GM18519 (cell line): ENCODE measurements around the gene CDK11A.
"Not testable (repeated sequence)": the region's sequence is repeated elsewhere in the genome, so short reads cannot be mapped to it uniquely, and the experiment has no call there.

Experiments used
- ATAC-seq: cut with Tn5 transposase; IDR thresholded peaks from one replicate; pipeline ENCODE4 v1.9.1; 2021; ENCODE audit warnings: mild to moderate bottlenecking, moderate library complexity; ENCODE audit not compliant: unreplicated experiment, low FRiP score

The CDK11A gene

GRCh38 chr1:1727131-1727651 lies 3.0 kb upstream of the CDK11A start:
- ATAC-seq: not testable (repeated sequence)

DNA sequence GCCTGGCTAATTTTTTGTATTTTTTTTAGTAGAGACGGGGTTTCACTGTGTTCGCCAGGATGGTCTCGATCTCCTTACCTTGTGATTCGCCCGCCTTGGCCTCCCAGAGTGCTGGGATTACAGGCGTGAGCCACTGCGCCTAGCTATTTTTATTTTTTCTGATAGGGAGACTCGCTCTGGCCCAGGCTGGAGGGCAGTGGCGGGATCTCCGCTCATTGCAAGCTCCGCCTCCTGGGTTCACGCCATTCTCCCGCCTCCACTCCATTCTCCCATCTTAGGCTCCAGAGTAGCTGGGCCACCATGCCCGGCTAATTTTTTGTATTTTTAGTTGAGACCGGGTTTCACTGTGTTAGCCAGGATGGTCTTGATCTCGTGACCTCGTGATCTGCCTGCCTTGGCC lies 1.9 kb upstream of the CDK11A start:
- not testable (repeated sequence) for ATAC-seq

GRCh38 chr1:1721201-1721600 lies 3.0 kb downstream of the CDK11A start:
- ATAC-seq: no peak

DNA sequence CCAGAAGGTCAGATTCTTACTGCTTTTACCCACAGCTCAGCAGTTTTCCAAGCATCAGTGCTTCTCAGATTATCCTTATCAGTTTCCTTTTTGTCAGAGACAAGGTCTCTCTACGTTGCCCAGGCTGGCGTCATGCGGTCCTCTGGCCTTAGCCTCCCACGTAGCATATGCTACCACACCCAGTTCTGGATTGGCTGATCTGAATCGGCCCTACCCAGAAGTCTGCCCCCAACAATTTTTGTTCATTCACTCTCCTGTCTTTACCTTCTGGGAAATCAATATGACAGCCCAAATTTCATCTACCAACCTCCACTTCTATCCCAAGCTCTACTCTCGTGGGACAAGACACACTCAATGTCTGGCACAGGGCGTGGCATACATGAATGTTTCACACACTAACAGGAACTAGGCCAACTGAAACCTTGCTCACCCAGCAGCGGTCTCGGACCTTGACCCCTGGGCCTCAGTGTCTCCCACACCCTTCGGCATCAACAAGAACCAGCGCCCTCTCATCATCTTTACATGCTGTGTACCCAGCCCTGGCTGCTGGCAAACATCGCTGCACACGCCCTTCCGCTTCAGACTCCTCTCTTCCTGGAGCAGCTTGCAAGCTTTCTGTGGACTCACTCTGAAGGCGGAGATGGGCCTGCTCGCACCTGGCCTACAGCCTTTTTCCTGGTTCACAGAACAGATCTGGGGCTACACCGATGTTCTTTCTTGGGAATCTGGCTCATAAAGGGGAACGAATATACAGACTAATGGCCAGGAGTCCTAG lies 8.9 kb downstream of the CDK11A start:
- not testable (repeated sequence) for ATAC-seq

GRCh38 chr1:1707897-1708296 lies 16.3 kb downstream of the CDK11A start:
- not testable (repeated sequence) for ATAC-seq

GRCh38 chr1:1707241-1707640 lies 16.9 kb downstream of the CDK11A start:
- not testable (repeated sequence) for ATAC-seq

GRCh38 chr1:1705623-1706022 lies 18.5 kb downstream of the CDK11A start:
- not testable (repeated sequence) for ATAC-seq

DNA sequence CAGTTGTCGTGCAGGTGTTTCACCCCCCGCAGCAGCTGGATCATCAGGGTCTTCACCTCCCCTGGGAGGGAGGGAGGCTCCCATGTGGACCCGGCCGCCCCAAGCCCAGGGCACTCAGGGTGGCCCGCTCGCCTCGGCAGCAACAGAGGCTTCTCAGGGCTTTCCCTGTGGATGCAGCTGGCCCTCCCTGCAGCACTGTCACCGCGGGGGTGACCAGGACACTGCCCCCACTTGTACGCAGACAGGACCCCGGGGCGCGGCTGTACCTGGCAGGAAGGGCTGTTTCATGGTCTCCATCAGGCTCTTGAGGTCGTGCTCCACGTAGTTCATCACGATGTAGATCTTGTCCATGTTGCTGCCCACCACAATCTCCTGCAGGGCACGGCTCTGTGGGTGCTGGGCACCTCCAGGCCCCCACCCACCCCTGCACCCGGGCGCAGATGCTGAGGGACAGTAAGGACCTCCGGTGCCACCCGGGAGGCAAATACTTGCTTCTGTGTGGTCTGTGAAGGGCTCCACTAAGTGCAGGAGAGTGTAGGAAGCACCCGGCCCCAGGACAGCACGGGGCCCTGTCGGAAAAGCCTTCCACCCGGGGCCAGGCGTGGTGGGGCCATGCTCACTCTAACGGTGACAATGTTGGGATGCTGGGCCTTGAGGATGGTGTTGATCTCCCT lies 19.7 kb downstream of the CDK11A start:
- not testable (repeated sequence) for ATAC-seq

- no peak for ATAC-seq
These were observed 20.4 kb downstream of the CDK11A start for GRCh38 chr1:1703796-1704195.

GRCh38 chr1:1702506-1702905 lies 21.7 kb downstream of the CDK11A start:
- not testable (repeated sequence) for ATAC-seq

DNA sequence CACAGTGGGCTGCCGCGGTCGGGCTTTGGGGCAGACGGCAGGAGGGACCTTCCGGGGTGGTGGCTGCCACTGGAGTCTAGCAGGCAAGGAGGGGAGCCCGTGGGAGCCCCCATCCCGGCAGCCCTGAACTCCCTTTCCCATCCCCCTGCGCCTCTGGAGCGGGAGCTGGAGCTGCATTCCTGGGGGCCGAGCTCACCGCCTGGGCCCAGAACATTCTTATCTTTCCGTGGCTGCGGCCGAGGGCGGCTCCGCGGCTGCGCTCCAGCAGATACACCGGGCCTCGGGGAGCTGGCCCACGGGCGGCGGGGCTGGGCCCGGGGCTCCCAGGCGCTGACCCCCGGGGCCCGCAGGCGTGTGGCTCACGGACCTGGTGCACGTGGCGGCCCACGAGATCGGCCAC lies 23.6 kb downstream of the CDK11A start:
- ATAC-seq: not testable (repeated sequence)

- not testable (repeated sequence) for ATAC-seq
These were observed 24.1 kb downstream of the CDK11A start for GRCh38 chr1:1700067-1700466.

DNA sequence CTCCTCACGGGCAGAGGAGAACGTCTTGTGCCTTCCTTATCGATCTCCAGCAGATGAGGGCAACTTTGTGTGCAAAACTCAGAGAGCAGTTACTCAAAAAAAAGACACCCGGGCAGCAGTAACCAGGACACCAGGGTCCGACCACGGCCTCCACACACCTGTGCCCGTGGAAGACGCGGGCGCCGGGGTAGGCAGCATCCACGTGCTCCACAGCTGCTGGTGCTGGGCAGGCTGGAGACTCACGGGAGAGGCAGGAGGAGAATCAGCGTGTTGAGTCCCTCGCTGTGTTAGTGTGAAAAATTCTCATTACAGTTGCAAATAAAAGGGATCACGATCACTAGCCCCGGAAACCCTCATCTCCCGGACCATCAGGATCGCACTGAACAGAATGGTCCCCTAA lies 25.1 kb downstream of the CDK11A start:
- not testable (repeated sequence) for ATAC-seq

DNA sequence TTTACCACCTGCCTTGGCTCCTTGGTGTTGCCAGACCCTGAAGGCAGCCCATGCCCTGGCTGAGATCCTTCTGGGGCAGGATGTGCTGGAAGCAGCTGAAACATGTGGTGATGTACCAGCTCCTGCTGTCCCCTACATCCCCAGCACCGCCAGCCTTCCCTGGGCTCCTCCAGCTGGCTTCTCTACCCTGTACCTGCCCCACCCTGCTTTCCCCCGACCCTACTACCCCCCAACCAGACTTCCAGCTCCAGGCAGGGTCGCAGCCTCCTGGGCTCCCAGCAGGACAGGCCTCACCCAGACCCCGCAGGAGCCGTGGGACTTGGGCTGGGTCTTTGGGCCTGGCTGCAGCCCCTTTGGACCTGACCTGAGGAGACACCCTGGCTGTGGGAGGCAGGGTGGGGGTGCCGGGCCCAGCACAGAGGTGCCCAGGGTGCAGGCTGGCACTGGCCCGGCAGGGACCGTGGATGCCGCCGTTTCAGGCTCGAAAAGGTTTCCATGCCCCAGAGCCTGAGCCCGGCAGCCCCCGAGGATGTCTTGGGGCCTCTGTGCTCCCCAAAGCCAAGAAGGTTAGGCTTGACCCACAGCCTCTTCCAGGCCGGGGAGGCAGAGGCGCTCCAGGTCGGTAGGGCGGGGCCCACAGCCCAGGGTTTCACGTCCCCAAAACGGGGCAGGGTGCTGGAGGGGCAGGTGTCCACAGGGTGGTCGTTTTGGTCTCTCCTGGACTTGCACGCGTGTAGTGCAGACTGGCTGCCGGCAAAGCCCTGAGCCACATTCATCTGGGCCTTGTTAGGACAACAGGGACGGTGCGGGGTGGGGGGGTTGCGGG lies 26.6 kb downstream of the CDK11A start:
- not testable (repeated sequence) for ATAC-seq

DNA sequence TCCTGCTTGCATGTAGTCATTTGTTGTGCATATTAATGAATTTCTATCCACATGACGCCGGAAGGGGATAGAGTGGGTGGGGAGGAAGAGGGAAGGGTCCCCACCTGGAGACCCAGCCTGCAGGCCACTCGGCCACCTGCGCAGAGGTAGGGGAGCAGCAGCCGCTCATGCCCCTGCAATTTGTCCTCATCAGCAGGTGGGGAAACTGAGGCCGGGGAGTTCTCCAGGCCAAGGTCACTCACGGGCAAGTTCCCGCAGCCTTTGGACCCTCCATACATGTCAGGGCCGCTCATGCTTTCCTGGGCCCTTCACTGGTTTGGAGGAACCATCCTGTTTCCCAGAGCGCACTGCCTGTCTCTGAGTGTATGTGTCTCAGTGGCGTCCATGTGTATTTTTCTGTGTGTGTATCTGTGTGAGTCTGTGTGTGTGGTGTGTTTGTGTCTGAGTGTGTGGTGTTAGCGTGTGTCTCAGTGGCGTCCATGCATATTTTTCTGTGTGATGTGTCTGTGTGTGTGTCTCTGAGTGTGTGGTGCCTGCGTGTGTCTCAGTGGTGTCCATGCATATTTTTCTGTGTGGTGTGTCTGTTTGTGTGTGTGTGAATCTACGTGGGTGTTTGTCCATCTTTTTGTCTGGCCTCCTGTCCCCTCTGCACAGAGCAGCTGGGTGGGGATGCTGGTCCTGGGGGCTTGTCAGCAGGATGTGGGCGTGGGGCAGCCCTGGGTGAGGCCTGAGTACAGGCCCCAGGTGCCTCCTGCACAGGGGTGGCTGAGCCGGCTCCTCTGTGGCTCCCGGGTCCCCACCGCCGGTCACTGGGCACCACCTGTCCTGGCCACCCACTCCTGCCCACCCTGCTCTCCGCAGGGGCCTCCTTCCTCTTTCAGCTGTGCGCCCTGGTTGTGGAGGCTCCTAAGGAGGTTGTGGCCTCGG lies 27.5 kb downstream of the CDK11A start:
- not testable (repeated sequence) for ATAC-seq

DNA sequence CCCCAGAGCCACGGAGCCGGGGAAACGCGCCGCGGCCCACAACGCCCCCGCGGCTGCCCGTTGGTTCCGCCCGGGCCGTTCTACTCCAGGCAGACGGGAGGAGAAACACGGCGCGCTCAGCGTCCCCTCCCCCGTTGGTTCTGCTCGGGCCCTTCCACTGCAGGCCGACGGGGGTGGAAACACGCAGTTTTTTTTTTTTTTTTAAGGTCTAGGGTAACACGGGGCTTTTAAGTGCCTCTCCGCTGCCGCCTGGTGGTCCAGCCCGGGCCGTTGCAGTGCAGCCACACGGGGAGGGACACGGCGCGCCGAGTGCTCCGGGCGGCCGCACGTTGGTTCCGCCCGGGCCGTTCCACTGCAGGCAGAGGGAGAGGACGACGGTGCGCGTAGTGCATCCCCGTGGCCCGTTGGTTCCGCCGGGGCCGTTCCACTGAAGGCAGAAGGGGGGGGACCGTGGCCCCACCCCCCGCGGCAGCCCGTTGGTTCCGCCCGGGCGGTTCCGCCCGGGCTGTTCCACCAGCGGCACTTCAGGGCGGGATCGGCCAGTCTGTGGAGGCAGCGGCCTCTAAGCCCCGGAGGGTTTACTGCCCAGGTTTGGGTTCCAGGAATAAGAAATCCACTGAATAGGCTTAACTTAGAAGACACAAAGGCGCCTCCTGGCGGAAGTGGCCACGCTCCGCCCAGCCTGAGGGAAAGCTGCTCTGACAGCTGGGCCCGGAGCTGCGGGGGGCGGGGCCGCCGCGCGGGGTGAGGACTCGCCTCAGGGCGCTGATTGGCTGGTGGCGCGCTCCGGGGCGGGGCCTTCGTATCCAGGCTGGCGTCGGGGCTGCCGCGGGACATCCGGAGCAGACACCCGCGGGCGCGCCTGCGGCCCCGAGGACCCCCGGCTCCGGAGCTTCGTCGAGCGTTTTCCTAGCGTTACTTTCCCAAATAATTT lies 31.2 kb downstream of the CDK11A start, which contains the start of gene SLC35E2B:
SLC35E2B (minus strand) TSS at position 82 of the 934 bp plus-strand sequence. CDS start 16,096 bp downstream, outside the sequence.
- peak; percentile 56 for ATAC-seq

DNA sequence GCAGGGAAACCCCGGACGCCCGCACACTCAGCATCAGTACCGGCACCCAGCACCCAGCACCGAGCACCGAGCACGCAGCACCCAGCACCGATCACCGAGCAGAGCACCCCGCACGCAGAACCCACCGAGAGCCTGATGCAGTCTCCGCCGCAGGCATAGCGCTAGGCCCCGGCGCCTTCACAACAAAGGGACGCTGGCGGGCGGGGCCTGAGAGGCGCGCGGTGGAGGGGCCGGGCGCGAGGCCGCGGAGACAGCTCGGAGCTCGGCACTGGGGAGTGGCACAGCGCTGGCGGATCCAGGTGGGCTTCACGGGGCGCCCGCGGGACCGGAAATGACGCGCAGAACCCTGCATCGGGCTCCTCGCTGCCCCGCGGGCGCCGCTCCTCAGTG lies 31.8 kb downstream of the CDK11A start:
- peak; percentile 27 for ATAC-seq

- ATAC-seq: not testable (repeated sequence)
These were observed 32.7 kb downstream of the CDK11A start for GRCh38 chr1:1691443-1691842.
